ENCODE results near the gene RHCE. TPM values are rescaled to one million over a fixed set of nuclear protein-coding genes. Genes with fewer than 3 reads are reported as not detected.

RHCE gene
- total and polyA plus RNA-seq, 12 donors = 0.59 to 4.0 (median 1.1) TPM; not detected in 5

DNA sequence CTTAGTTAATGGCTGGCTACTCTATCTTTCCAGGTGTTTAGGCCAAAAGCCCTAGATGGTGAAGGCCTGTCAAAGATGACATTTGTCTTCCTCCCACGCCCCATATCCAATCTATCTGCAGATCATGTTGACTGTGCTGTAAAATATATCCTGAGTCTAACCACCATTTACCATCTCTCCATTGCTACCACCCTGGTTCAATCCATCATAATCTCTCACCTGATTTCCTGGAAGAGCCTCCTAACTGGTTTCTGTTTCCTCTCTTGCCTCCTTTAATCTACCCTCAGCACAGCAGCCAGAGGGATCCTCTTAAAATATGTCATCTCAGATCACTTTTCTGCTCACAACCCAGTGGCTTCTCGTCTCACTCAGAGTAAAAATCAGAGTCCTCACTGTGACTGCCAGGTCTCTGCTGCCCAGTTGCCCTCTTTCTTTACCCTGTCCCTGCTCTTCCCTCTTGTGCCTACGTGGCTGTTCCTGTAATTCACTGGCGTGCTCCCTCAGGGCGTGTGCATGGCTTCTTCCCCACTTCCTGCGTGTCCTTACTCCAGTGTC lies 64.7 kb downstream of the RHCE start:
- Histone ChIP-seq H3K36me3 (replicated peaks in 1 of 2) (peaks cover 0 to 61% of the 10 kb centered on the region in 2 donors), H3K4me1 (replicated peaks in 1 of 2) (peaks cover 11 to 18% of the 10 kb centered on the region in 2 donors), H3K4me3 (no peak overlapping the region), H3K27ac (peak overlapping the region in 2 of 5 donors; percentile 61 to 65), H3K9me3 (replicated peaks in 1 of 3) (no peaks in the 10 kb centered on the region), H3K27me3 (no peaks in the 10 kb centered on the region)
- WGBS, 4 donors = 74 to 86% (median 83%) methylated on average over 6 of the region's 6 CpGs
- intact Hi-C loops (cut with DNase I) = no loop called here
- DNase-seq = no peak
- TF ChIP-seq POLR2A (IDR thresholded peaks at IDR 0.05) (no peak), CTCF (IDR thresholded peaks at IDR 0.05) (no peak)

DNA sequence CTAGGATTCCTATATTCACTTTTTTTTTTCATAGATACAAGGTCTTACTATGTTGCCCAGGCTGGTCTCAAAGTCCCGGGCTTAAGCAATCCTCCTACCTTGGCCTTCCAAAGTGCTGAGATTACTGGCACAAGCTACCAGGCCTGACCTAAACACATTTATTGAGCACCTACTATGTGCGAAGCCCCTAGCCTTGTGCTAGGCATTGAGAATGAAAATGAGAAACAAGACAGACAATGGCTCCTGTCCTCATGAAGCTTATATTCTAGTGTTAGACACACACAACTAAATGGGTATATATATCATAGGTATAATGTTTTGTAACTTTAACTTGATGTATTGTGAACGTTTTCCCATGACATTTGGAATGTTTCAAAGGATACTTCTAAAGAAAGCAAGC lies 71.0 kb downstream of the RHCE start:
- TF ChIP-seq POLR2A (IDR thresholded peaks at IDR 0.05) = no peak
- no peak for TF ChIP-seq CTCF (IDR thresholded peaks at IDR 0.05)
- Histone ChIP-seq H3K36me3 (replicated peaks in 1 of 2) (peaks cover 0 to 60% of the 10 kb centered on the region in 2 donors), H3K4me1 (replicated peaks in 1 of 2) (peaks cover 5 to 27% of the 10 kb centered on the region in 2 donors), H3K27me3 (no peaks in the 10 kb centered on the region), H3K4me3 (no peak overlapping the region), H3K9me3 (replicated peaks in 1 of 3) (no peaks in the 10 kb centered on the region), H3K27ac (peak overlapping the region in 1 of 5 donors; percentile 43)
- intact Hi-C loops (cut with DNase I) = no loop called here
- no peak for DNase-seq
- WGBS, 4 donors = 78 to 92% (median 85%) methylated on average over 3 of the region's 3 CpGs

GRCh38 chr1:25347556-25347955 lies 73.1 kb downstream of the RHCE start:
- Histone ChIP-seq H3K36me3 (replicated peaks in 1 of 2) (peaks cover 0 to 54% of the 10 kb centered on the region in 2 donors), H3K9me3 (replicated peaks in 1 of 3) (no peaks in the 10 kb centered on the region), H3K27me3 (no peaks in the 10 kb centered on the region), H3K4me3 (no peak overlapping the region), H3K27ac (peak overlapping the region; percentile 1 to 83 (median 45)), H3K4me1 (replicated peaks in 1 of 2) (peaks cover 9 to 40% of the 10 kb centered on the region in 2 donors)
- TF ChIP-seq CTCF (IDR thresholded peaks at IDR 0.05) (no peak), POLR2A (IDR thresholded peaks at IDR 0.05) (no peak)
- intact Hi-C loops (cut with DNase I) = no loop called here
- WGBS, 4 donors = 41 to 54% (median 49%) methylated on average over 2 of the region's 2 CpGs
- DNase-seq = peak in 5 of 7 donors; percentile 43 to 74 (median 60)

- Histone ChIP-seq H3K27me3 (no peaks in the 10 kb centered on the region), H3K4me1 (replicated peaks in 1 of 2) (peaks cover 25 to 68% of the 10 kb centered on the region in 2 donors), H3K9me3 (replicated peaks in 1 of 3) (no peaks in the 10 kb centered on the region), H3K36me3 (replicated peaks in 1 of 2) (peaks cover 0 to 44% of the 10 kb centered on the region in 2 donors), H3K4me3 (no peak overlapping the region), H3K27ac (peak overlapping the region in 1 of 5 donors; percentile 9)
- DNase-seq = no peak
- no peak for TF ChIP-seq POLR2A (IDR thresholded peaks at IDR 0.05)
- 54 to 64% (median 60%) methylated on average over 4 of the region's 4 CpGs for WGBS, 4 donors
- intact Hi-C loops (cut with DNase I) = no loop called here
Measured at GRCh38 chr1:25343872-25344271, 76.8 kb downstream of the RHCE start.

DNA sequence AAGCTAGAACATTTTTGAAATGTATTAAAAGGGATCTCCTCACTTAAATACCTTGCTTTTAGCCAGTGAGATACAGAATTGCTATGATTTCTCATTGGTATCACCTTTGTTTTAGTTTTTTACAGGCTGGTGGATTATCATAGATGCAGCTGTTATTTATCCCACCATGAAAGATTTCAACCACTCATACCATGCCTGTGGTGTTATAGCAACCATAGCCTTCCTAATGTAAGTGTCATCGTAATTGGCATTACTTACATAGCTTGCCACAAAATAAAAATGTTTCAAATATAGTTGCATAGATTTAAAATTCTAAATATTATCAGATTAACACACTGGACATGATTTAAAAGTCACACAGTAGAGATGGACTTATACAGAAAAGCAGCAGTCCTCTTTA lies 77.8 kb downstream of the RHCE start:
- TF ChIP-seq POLR2A (IDR thresholded peaks at IDR 0.05) (no peak), CTCF (IDR thresholded peaks at IDR 0.05) (no peak)
- no peak overlapping the region for H3K4me3 ChIP-seq
- intact Hi-C loops (cut with DNase I) = no loop called here
- H3K27ac ChIP-seq = no peak overlapping the region
- H3K36me3 ChIP-seq (replicated peaks in 1 of 2) = peaks cover 0 to 39% of the 10 kb centered on the region in 2 donors
- DNase-seq = no peak
- no peaks in the 10 kb centered on the region for H3K27me3 ChIP-seq
- H3K9me3 ChIP-seq (replicated peaks in 1 of 3) = no peaks in the 10 kb centered on the region
- H3K4me1 ChIP-seq (replicated peaks in 1 of 2) = peaks cover 25 to 64% of the 10 kb centered on the region in 2 donors
- WGBS, 4 donors = 89 to 93% (median 91%) methylated on average over 1 of the region's 1 CpG

Measured in adrenal gland (tissue), 12 donors.